ENCODE measurements around the gene CALR.

Gene CALR

DNA sequence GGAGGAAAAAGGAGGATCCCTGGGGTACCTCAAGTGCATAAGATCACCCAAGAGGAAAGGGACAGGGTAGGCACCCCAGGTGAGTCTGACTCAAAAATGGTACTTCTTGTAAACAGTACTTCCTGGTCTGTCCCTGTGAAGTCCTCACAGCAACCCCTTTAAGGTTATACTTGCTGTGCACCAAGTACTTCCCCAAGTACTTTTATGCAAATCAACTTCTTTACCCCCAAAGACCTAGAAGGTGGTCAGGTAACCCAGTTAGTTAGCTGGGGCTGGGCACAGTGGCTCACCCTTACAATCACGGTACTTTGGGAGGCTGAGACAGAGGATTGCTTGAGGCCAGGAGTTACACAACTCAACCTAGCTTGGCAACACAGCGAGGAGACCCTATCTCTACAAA lies 2.5 kb downstream of the CALR start:
- no peak for DNase-seq (ENCODE audit: low read depth in 1 of 2, low spot score in 1 of 2)
- Histone ChIP-seq H3K4me3 (replicated peaks; ENCODE audit: insufficient read depth, low read length) (peak overlapping the region; percentile 78), H3K27me3 (ENCODE audit: insufficient read depth, poor library complexity, severe bottlenecking) (no peaks in the 10 kb centered on the region), H3K27ac (replicated peaks) (peak overlapping the region; percentile 97)
- TF ChIP-seq GABPA (IDR thresholded peaks at IDR 0.05; ENCODE audit: low read depth), result no peak
- TF ChIP-seq, protein P1, sequence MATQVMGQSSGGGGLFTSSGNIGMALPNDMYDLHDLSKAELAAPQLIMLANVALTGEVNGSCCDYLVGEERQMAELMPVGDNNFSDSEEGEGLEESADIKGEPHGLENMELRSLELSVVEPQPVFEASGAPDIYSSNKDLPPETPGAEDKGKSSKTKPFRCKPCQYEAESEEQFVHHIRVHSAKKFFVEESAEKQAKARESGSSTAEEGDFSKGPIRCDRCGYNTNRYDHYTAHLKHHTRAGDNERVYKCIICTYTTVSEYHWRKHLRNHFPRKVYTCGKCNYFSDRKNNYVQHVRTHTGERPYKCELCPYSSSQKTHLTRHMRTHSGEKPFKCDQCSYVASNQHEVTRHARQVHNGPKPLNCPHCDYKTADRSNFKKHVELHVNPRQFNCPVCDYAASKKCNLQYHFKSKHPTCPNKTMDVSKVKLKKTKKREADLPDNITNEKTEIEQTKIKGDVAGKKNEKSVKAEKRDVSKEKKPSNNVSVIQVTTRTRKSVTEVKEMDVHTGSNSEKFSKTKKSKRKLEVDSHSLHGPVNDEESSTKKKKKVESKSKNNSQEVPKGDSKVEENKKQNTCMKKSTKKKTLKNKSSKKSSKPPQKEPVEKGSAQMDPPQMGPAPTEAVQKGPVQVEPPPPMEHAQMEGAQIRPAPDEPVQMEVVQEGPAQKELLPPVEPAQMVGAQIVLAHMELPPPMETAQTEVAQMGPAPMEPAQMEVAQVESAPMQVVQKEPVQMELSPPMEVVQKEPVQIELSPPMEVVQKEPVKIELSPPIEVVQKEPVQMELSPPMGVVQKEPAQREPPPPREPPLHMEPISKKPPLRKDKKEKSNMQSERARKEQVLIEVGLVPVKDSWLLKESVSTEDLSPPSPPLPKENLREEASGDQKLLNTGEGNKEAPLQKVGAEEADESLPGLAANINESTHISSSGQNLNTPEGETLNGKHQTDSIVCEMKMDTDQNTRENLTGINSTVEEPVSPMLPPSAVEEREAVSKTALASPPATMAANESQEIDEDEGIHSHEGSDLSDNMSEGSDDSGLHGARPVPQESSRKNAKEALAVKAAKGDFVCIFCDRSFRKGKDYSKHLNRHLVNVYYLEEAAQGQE (IDR thresholded peaks at IDR 0.05; ENCODE audit: insufficient replicate concordance, low read depth), result no peak
- TF ChIP-seq CTCF (IDR thresholded peaks at IDR 0.05; ENCODE audit: insufficient read depth, low read length), result no peak
- no peak for TF ChIP-seq POLR2AphosphoS5 (IDR thresholded peaks at IDR 0.05; ENCODE audit: low read depth)
- no peak for TF ChIP-seq SPI1 (IDR thresholded peaks at IDR 0.05; ENCODE audit: borderline replicate concordance, low read depth)

DNA sequence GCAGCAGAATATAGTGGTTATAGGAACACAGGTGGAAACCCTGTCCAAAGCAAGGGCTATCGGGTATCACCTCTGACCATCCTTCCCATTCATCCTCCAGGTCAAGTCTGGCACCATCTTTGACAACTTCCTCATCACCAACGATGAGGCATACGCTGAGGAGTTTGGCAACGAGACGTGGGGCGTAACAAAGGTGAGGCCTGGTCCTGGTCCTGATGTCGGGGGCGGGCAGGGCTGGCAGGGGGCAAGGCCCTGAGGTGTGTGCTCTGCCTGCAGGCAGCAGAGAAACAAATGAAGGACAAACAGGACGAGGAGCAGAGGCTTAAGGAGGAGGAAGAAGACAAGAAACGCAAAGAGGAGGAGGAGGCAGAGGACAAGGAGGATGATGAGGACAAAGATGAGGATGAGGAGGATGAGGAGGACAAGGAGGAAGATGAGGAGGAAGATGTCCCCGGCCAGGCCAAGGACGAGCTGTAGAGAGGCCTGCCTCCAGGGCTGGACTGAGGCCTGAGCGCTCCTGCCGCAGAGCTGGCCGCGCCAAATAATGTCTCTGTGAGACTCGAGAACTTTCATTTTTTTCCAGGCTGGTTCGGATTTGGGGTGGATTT lies 5.1 kb downstream of the CALR start:
- TF ChIP-seq POLR2AphosphoS5 (IDR thresholded peaks at IDR 0.05; ENCODE audit: low read depth) (peak; percentile 90), CTCF (IDR thresholded peaks at IDR 0.05; ENCODE audit: insufficient read depth, low read length) (no peak)
- peak overlapping the region; percentile 45 for H3K27ac ChIP-seq (replicated peaks)
- no peaks in the 10 kb centered on the region for H3K27me3 ChIP-seq (ENCODE audit: insufficient read depth, poor library complexity, severe bottlenecking)
- peak overlapping the region; percentile 13; the same call in 1 of the 2 replicates for H3K4me3 ChIP-seq (replicated peaks; ENCODE audit: insufficient read depth, low read length)
- DNase-seq (ENCODE audit: low read depth in 1 of 2, low spot score in 1 of 2), result no peak

GRCh38 chr19:12944104-12944674 lies 5.8 kb downstream of the CALR start:
- TF ChIP-seq CTCF (IDR thresholded peaks at IDR 0.05; ENCODE audit: insufficient read depth, low read length) (no peak), POLR2AphosphoS5 (IDR thresholded peaks at IDR 0.05; ENCODE audit: low read depth) (no peak; the same call in 1 of the 2 replicates), GABPA (IDR thresholded peaks at IDR 0.05; ENCODE audit: low read depth) (no peak), SPI1 (IDR thresholded peaks at IDR 0.05; ENCODE audit: borderline replicate concordance, low read depth) (no peak)
- TF ChIP-seq, protein P1 (IDR thresholded peaks at IDR 0.05; ENCODE audit: insufficient replicate concordance, low read depth), result no peak
- peak overlapping the region; percentile 75 for H3K27ac ChIP-seq (replicated peaks)
- H3K4me3 ChIP-seq (replicated peaks; ENCODE audit: insufficient read depth, low read length), result 0 out of 2 replicates have a peak overlapping the region, but pooled peaks have one; percentile 2
- no peak for DNase-seq (ENCODE audit: low read depth in 1 of 2, low spot score in 1 of 2)
- H3K27me3 ChIP-seq (ENCODE audit: insufficient read depth, poor library complexity, severe bottlenecking), result no peaks in the 10 kb centered on the region

Measured in HL-60 (cell line).